Gastrocnemius medialis (tissue), 4 donors: ENCODE data around the gene ALPL.

Experiments
- CTCF ChIP-seq, 5 experiments: fragments of 450-650 bp in 3 of 5; fragments of 200-600 bp in 2 of 5; sonication (generic) in 2 of 5; IDR thresholded peaks in 4 of 5; conservative IDR thresholded peaks in 1 of 5; 1 replicate in 4 of 5; 2 replicates in 1 of 5; pipeline ENCODE4 v1.5.1; 2016 to 2019; ENCODE audit warnings: antibody characterized with exemption in 5 of 5, mild to moderate bottlenecking in 3 of 5, moderate library complexity in 3 of 5
- POLR2A ChIP-seq, 2 donors: fragments of 450-650 bp; IDR thresholded peaks; one replicate each; pipeline ENCODE4 v1.6.1; 2017; ENCODE audit warnings: antibody characterized with exemption in 2 of 2, mild to moderate bottlenecking in 2 of 2, moderate library complexity in 2 of 2

- no peak for TF ChIP-seq CTCF (IDR thresholded peaks at IDR 0.05 in 4 of 5, conservative IDR thresholded peaks at IDR 0.05 in 1 of 5)
- no peak for TF ChIP-seq POLR2A (IDR thresholded peaks at IDR 0.05)
Observed at GRCh38 chr1:21507511-21508270, 1.5 kb upstream of the ALPL start.
